K562 treated with DMSO at 1 percent for 24 hours (cell line): ENCODE results near the gene CARD6. TPM values are rescaled to one million over a fixed set of nuclear protein-coding genes. Genes with fewer than 3 reads are reported as not detected.

Experiments used
- total RNA-seq: library from RNA; unstranded; fragments of 300-600 nt; gene quantifications from 2 replicates; pipeline ENCODE4 v1.2.3, GENCODE V29; 2022; ENCODE audit warnings: low read depth; ENCODE audit not compliant: insufficient read depth

Gene CARD6, protein sequence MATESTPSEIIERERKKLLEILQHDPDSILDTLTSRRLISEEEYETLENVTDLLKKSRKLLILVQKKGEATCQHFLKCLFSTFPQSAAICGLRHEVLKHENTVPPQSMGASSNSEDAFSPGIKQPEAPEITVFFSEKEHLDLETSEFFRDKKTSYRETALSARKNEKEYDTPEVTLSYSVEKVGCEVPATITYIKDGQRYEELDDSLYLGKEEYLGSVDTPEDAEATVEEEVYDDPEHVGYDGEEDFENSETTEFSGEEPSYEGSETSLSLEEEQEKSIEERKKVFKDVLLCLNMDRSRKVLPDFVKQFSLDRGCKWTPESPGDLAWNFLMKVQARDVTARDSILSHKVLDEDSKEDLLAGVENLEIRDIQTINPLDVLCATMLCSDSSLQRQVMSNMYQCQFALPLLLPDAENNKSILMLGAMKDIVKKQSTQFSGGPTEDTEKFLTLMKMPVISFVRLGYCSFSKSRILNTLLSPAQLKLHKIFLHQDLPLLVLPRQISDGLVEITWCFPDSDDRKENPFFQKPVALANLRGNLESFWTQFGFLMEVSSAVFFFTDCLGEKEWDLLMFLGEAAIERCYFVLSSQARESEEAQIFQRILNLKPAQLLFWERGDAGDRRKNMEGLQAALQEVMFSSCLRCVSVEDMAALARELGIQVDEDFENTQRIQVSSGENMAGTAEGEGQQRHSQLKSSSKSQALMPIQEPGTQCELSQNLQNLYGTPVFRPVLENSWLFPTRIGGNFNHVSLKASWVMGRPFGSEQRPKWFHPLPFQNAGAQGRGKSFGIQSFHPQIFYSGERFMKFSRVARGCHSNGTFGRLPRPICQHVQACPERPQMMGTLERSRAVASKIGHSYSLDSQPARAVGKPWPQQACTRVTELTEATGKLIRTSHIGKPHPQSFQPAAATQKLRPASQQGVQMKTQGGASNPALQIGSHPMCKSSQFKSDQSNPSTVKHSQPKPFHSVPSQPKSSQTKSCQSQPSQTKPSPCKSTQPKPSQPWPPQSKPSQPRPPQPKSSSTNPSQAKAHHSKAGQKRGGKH
- 4.7 TPM in 2 replicates for total RNA-seq

DNA sequence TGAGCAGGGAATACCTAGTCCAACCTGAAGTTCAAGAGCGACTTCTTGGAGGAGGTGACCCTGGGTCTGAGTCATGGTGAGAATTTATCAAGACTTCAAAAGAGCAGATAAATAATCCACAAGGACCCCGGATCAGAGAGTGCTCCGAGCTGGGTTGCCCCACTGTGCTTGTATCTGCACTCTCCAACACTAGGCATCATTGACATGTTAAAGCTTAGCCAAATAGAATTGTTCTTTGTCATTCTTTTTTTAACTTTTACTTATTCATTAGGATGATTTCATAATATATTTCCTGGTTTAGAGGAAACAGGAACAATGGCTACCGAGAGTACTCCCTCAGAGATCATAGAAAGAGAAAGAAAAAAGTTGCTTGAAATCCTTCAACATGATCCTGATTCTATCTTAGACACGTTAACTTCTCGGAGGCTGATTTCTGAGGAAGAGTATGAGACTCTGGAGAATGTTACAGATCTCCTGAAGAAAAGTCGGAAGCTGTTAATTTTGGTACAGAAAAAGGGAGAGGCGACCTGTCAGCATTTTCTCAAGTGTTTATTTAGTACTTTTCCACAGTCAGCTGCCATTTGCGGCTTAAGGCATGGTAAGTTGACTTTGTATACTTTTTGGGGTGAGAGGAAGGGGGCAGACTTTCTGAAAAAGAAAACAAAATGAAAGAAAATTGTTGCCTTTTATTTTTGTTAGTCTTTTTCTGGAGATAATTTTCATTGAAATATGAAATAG lies at the start of gene CARD6:
Gene CARD6, plus strand, starts transcription at position 300 of the 738 bp plus-strand sequence. Its CDS starts 16 bp downstream, at position 316.

DNA sequence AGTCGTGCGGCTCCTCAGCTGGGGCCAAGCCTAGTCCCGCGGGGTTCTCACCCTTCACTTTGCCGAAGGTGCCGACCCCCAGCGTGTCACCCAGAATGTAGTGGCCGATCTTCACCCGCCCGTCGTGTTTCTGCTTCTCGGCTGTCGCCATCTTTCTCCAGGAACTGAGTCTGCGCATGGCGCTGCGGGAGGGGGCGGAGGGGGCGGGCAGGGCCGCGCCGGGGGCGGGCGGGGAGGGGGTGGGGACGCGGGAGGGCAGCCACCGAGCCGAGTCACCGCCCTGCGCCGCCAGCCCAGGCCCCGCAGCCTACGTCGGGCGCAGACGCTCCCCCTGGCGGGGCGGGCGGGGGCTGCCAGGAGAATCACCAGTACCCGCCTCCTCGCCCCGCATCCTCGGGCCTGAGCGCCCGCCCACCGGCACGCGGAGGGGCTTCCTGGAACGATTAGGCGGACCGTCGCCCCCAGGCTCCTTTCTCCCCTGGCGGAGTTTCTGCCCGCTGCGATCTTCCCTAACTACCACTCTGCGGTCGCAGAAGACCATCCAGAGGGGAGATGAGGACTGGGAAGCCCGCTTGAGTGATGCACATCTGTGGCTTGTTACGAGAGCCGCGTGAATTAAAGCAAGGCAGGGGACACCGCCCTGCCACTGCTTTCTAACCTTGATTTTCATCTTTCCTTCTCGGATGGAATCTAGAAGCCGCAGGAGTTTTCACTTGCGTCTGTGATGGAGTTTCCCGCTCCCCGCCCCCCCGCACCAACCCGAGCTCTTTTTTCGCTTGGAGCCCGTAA lies 43.0 kb upstream of the CARD6 start, which contains the start of gene PRKAA1:
Gene PRKAA1, minus strand, starts transcription at position 363 of the 789 bp plus-strand sequence. Its CDS starts 185 bp downstream, at position 178.

DNA sequence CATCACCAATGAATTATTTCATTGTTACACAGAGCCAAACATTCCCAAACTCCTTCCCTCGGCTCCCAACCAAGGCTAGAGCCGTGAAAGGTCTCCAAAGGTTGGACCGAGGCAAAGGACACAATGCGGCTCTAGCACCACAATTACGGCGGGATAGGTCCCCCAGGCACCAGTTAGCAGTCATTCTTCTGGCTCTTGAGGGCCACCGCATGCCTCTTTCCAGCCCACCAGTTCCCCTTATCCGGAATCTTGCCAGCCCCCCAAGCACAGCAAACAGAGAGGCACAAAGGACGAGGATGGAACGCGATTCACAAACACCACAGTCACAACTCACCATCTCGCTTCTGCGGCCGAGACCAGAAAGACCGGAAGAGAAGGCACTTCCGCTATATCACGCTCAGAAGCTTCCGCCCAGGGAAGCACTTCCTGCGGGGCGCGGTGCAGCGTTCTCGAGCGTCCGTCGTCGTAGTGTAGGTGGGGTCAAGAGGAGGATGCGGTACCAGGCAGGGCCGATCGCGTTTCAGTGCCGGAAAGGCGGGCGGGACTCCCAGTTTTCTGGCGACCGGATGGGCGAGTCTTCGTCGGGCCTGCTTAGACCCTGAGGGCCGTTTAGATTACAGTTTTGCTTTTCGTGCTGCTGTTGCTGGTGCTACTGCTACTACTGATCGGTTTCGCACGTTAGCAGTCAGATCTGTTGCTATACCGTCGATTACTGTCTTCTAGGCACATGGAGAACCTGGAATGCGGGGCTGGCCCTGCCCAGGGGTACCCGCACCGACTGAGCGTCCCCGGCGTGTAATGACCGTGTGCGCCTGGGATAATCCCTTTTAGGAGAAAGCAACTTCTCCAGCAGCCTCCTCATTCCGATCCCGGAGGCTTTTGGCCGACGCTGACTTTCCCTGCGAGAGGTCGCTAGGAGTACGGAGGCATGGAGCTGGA lies 6.0 kb upstream of the CARD6 start, which contains the start of gene RPL37:
Gene RPL37, minus strand, starts transcription at position 374 of the 939 bp plus-strand sequence. Its CDS starts 37 bp downstream, at position 337.

DNA sequence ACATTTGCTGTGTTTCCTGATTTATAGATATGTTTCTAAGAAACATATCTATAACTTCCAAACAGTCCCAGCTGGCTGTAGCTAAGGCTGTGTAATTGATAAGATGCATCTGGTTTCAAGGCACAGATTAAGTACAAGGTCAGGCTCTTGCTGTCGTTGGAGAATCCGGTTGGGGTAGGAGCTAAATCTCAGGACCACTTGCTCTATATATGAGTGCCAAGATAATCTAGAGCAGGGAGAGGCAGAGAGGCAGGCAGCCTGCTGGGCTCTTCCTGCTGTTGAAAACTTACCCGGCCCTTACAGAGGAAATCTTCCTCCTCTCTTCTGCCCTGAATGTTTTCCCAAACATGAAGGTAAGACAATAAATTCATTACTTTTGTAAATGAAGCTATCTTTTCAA lies 68.1 kb downstream of the CARD6 start, which contains the start of gene C7:
Gene C7, plus strand, starts transcription at position 234 of the 400 bp plus-strand sequence. Its CDS starts 114 bp downstream, at position 348.

Other genes starting within 250 kb of the CARD6 start
- gene PTGER4, start 161.5 kb upstream of the CARD6 start, total RNA-seq, result not detected in 2 replicates
- 6.1 and 8.3 TPM in 2 replicates for gene TTC33, start 85.4 kb upstream of the CARD6 start, total RNA-seq
- gene PRKAA1, start 43.0 kb upstream of the CARD6 start, total RNA-seq, result 18.6 and 20.6 TPM in 2 replicates
- gene RPL37, start 6.1 kb upstream of the CARD6 start, total RNA-seq, result 2,034 and 2,122 TPM in 2 replicates
- not detected in 2 replicates for gene C7, start 68.1 kb downstream of the CARD6 start, total RNA-seq
- not detected in 2 replicates for gene MROH2B, start 230.0 kb downstream of the CARD6 start, total RNA-seq